ENCODE measurements around the gene NPAS3. TPM values are rescaled to one million over a fixed set of nuclear protein-coding genes. Genes with fewer than 3 reads are reported as not detected.
A peak's percentile ranks its signal among the peaks of the same experiment; 100 is the strongest.

The NPAS3 gene
- total and polyA plus RNA-seq, 2 donors: 1.0 to 1.2 TPM

GRCh38 chr14:33660248-33660647 is 721.6 kb downstream of the NPAS3 start:
- WGBS: 97% methylated on average over 3 of the region's 3 CpGs
- Histone ChIP-seq H3K36me3 (ENCODE audit: control insufficient read depth in 2 of 2, insufficient read depth in 2 of 2, low read length in 1 of 2) (no peaks in the 10 kb centered on the region), H3K4me1 (ENCODE audit: control insufficient read depth in 2 of 2, insufficient read depth in 2 of 2, low read length in 2 of 2) (no peaks in the 10 kb centered on the region), H3K4me3 (ENCODE audit: low read length in 2 of 2) (no peak overlapping the region), H3K9me3 (ENCODE audit: control insufficient read depth in 2 of 2, insufficient read depth in 1 of 2, low read length in 1 of 2) (no peaks in the 10 kb centered on the region), H3K27ac (ENCODE audit: low read depth in 1 of 2, low read length in 1 of 2) (no peak overlapping the region), H3K27me3 (ENCODE audit: control insufficient read depth in 2 of 2, insufficient read depth in 1 of 2, low read length in 1 of 2) (no peaks in the 10 kb centered on the region)
- DNase-seq (ENCODE audit: low read depth in 6 of 9, low spot score in 9 of 9): no peak

- H3K27ac ChIP-seq (ENCODE audit: low read depth in 1 of 2, low read length in 1 of 2): no peak overlapping the region
- no peaks in the 10 kb centered on the region for H3K9me3 ChIP-seq (ENCODE audit: control insufficient read depth in 2 of 2, insufficient read depth in 1 of 2, low read length in 1 of 2)
- no peaks in the 10 kb centered on the region for H3K4me1 ChIP-seq (ENCODE audit: control insufficient read depth in 2 of 2, insufficient read depth in 2 of 2, low read length in 2 of 2)
- DNase-seq (ENCODE audit: low read depth in 6 of 9, low spot score in 9 of 9): no peak
- no peaks in the 10 kb centered on the region for H3K27me3 ChIP-seq (ENCODE audit: control insufficient read depth in 2 of 2, insufficient read depth in 1 of 2, low read length in 1 of 2)
- H3K4me3 ChIP-seq (ENCODE audit: low read length in 2 of 2): no peak overlapping the region
- H3K36me3 ChIP-seq (ENCODE audit: control insufficient read depth in 2 of 2, insufficient read depth in 2 of 2, low read length in 1 of 2): no peaks in the 10 kb centered on the region
- WGBS: 96% methylated on average over 3 of the region's 3 CpGs
These were observed 722.4 kb downstream of the NPAS3 start for GRCh38 chr14:33661101-33661500.

GRCh38 chr14:33668066-33668465 is 729.4 kb downstream of the NPAS3 start:
- 95% methylated on average over 4 of the region's 4 CpGs for WGBS
- no peak overlapping the region for H3K27ac ChIP-seq (ENCODE audit: low read depth in 1 of 2, low read length in 1 of 2)
- no peak for DNase-seq (ENCODE audit: low read depth in 6 of 9, low spot score in 9 of 9)

GRCh38 chr14:33669111-33669510 is 730.4 kb downstream of the NPAS3 start:
- WGBS: 88% methylated on average over 2 of the region's 2 CpGs
- no peaks in the 10 kb centered on the region for H3K27me3 ChIP-seq (ENCODE audit: control insufficient read depth in 2 of 2, insufficient read depth in 1 of 2, low read length in 1 of 2)
- no peak for DNase-seq (ENCODE audit: low read depth in 6 of 9, low spot score in 9 of 9)
- no peaks in the 10 kb centered on the region for H3K4me1 ChIP-seq (ENCODE audit: control insufficient read depth in 2 of 2, insufficient read depth in 2 of 2, low read length in 2 of 2)
- H3K9me3 ChIP-seq (ENCODE audit: control insufficient read depth in 2 of 2, insufficient read depth in 1 of 2, low read length in 1 of 2): no peaks in the 10 kb centered on the region
- no peak overlapping the region for H3K4me3 ChIP-seq (ENCODE audit: low read length in 2 of 2)
- H3K27ac ChIP-seq (ENCODE audit: low read depth in 1 of 2, low read length in 1 of 2): no peak overlapping the region
- no peaks in the 10 kb centered on the region for H3K36me3 ChIP-seq (ENCODE audit: control insufficient read depth in 2 of 2, insufficient read depth in 2 of 2, low read length in 1 of 2)

More at GRCh38 chr14:33668066-33668465, 729.4 kb downstream of the NPAS3 start:
- Histone ChIP-seq H3K4me1 (ENCODE audit: control insufficient read depth in 2 of 2, insufficient read depth in 2 of 2, low read length in 2 of 2) (no peaks in the 10 kb centered on the region), H3K4me3 (ENCODE audit: low read length in 2 of 2) (no peak overlapping the region), H3K9me3 (ENCODE audit: control insufficient read depth in 2 of 2, insufficient read depth in 1 of 2, low read length in 1 of 2) (no peaks in the 10 kb centered on the region), H3K27me3 (ENCODE audit: control insufficient read depth in 2 of 2, insufficient read depth in 1 of 2, low read length in 1 of 2) (no peaks in the 10 kb centered on the region), H3K36me3 (ENCODE audit: control insufficient read depth in 2 of 2, insufficient read depth in 2 of 2, low read length in 1 of 2) (no peaks in the 10 kb centered on the region)

- no peaks in the 10 kb centered on the region for H3K9me3 ChIP-seq (ENCODE audit: control insufficient read depth in 2 of 2, insufficient read depth in 1 of 2, low read length in 1 of 2)
- H3K4me1 ChIP-seq (ENCODE audit: control insufficient read depth in 2 of 2, insufficient read depth in 2 of 2, low read length in 2 of 2): no peaks in the 10 kb centered on the region
- no peak overlapping the region for H3K4me3 ChIP-seq (ENCODE audit: low read length in 2 of 2)
- WGBS: 98% methylated on average over 5 of the region's 5 CpGs
- H3K27ac ChIP-seq (ENCODE audit: low read depth in 1 of 2, low read length in 1 of 2): no peak overlapping the region
- no peaks in the 10 kb centered on the region for H3K27me3 ChIP-seq (ENCODE audit: control insufficient read depth in 2 of 2, insufficient read depth in 1 of 2, low read length in 1 of 2)
- H3K36me3 ChIP-seq (ENCODE audit: control insufficient read depth in 2 of 2, insufficient read depth in 2 of 2, low read length in 1 of 2): no peaks in the 10 kb centered on the region
- DNase-seq (ENCODE audit: low read depth in 6 of 9, low spot score in 9 of 9): no peak
These were observed 731.6 kb downstream of the NPAS3 start for GRCh38 chr14:33670235-33670634.

GRCh38 chr14:33671556-33671955 is 732.9 kb downstream of the NPAS3 start:
- no peaks in the 10 kb centered on the region for H3K9me3 ChIP-seq (ENCODE audit: control insufficient read depth in 2 of 2, insufficient read depth in 1 of 2, low read length in 1 of 2)
- no peaks in the 10 kb centered on the region for H3K27me3 ChIP-seq (ENCODE audit: control insufficient read depth in 2 of 2, insufficient read depth in 1 of 2, low read length in 1 of 2)
- WGBS: 84% methylated on average over 1 of the region's 1 CpG
- DNase-seq (ENCODE audit: low read depth in 6 of 9, low spot score in 9 of 9): no peak
- no peaks in the 10 kb centered on the region for H3K36me3 ChIP-seq (ENCODE audit: control insufficient read depth in 2 of 2, insufficient read depth in 2 of 2, low read length in 1 of 2)
- H3K4me1 ChIP-seq (ENCODE audit: control insufficient read depth in 2 of 2, insufficient read depth in 2 of 2, low read length in 2 of 2): no peaks in the 10 kb centered on the region
- H3K27ac ChIP-seq (ENCODE audit: low read depth in 1 of 2, low read length in 1 of 2): no peak overlapping the region
- H3K4me3 ChIP-seq (ENCODE audit: low read length in 2 of 2): no peak overlapping the region

- Histone ChIP-seq H3K36me3 (ENCODE audit: control insufficient read depth in 2 of 2, insufficient read depth in 2 of 2, low read length in 1 of 2) (no peaks in the 10 kb centered on the region), H3K9me3 (ENCODE audit: control insufficient read depth in 2 of 2, insufficient read depth in 1 of 2, low read length in 1 of 2) (no peaks in the 10 kb centered on the region), H3K27me3 (ENCODE audit: control insufficient read depth in 2 of 2, insufficient read depth in 1 of 2, low read length in 1 of 2) (no peaks in the 10 kb centered on the region), H3K4me1 (ENCODE audit: control insufficient read depth in 2 of 2, insufficient read depth in 2 of 2, low read length in 2 of 2) (no peaks in the 10 kb centered on the region), H3K27ac (ENCODE audit: low read depth in 1 of 2, low read length in 1 of 2) (no peak overlapping the region), H3K4me3 (ENCODE audit: low read length in 2 of 2) (no peak overlapping the region)
- WGBS: 97% methylated on average over 5 of the region's 5 CpGs
- no peak for DNase-seq (ENCODE audit: low read depth in 6 of 9, low spot score in 9 of 9)
These were observed 736.2 kb downstream of the NPAS3 start for GRCh38 chr14:33674927-33675326.

GRCh38 chr14:33675415-33676130 is 736.9 kb downstream of the NPAS3 start:
- H3K9me3 ChIP-seq (ENCODE audit: control insufficient read depth in 2 of 2, insufficient read depth in 1 of 2, low read length in 1 of 2): no peaks in the 10 kb centered on the region

GRCh38 chr14:33676135-33676566 is 737.5 kb downstream of the NPAS3 start:
- DNase-seq (ENCODE audit: low read depth in 6 of 9, low spot score in 9 of 9): peak in 4 of 9 donors; percentile 1 to 3 (median 2)
- 36% methylated on average over 7 of the region's 7 CpGs for WGBS
- Histone ChIP-seq H3K27ac (ENCODE audit: low read depth in 1 of 2, low read length in 1 of 2) (no peak overlapping the region), H3K4me1 (ENCODE audit: control insufficient read depth in 2 of 2, insufficient read depth in 2 of 2, low read length in 2 of 2) (no peaks in the 10 kb centered on the region), H3K4me3 (ENCODE audit: low read length in 2 of 2) (no peak overlapping the region), H3K9me3 (ENCODE audit: control insufficient read depth in 2 of 2, insufficient read depth in 1 of 2, low read length in 1 of 2) (no peaks in the 10 kb centered on the region), H3K36me3 (ENCODE audit: control insufficient read depth in 2 of 2, insufficient read depth in 2 of 2, low read length in 1 of 2) (no peaks in the 10 kb centered on the region), H3K27me3 (ENCODE audit: control insufficient read depth in 2 of 2, insufficient read depth in 1 of 2, low read length in 1 of 2) (no peaks in the 10 kb centered on the region)

More at GRCh38 chr14:33675415-33676130, 736.9 kb downstream of the NPAS3 start:
- Histone ChIP-seq H3K27me3 (ENCODE audit: control insufficient read depth in 2 of 2, insufficient read depth in 1 of 2, low read length in 1 of 2) (no peaks in the 10 kb centered on the region), H3K4me1 (ENCODE audit: control insufficient read depth in 2 of 2, insufficient read depth in 2 of 2, low read length in 2 of 2) (no peaks in the 10 kb centered on the region), H3K36me3 (ENCODE audit: control insufficient read depth in 2 of 2, insufficient read depth in 2 of 2, low read length in 1 of 2) (no peaks in the 10 kb centered on the region), H3K27ac (ENCODE audit: low read depth in 1 of 2, low read length in 1 of 2) (no peak overlapping the region), H3K4me3 (ENCODE audit: low read length in 2 of 2) (no peak overlapping the region)
- DNase-seq (ENCODE audit: low read depth in 6 of 9, low spot score in 9 of 9): no peak
- WGBS: 94% methylated on average over 5 of the region's 5 CpGs

Measured in thymus (tissue), 11 donors.